Sciatic nerve (tissue), 2 donors: ENCODE data around the gene WFDC1. TPM values are rescaled to one million over a fixed set of nuclear protein-coding genes. Genes with fewer than 3 reads are reported as not detected.
A peak's percentile ranks its signal among the peaks of the same experiment; 100 is the strongest.

Source experiments
- ATAC-seq: fragments of 200-7000 bp; cut with Tn5 transposase; one replicate; pipeline ENCODE4 v1.9.1; 2020; ENCODE audit warnings: mild to moderate bottlenecking, moderate library complexity
- DNase-seq: peaks from one replicate; pipeline ENCODE4 v3.0.0-alpha.2; 2020; ENCODE audit warnings: low spot score
- intact Hi-C: fragments of 100-400 bp; cut with DNase I; formaldehyde crosslinking; loops from one replicate; pipeline ENCODE4 v1.14.2; 2022
- total RNA-seq: library from RNA; stranded (reverse); fragmentation: NEBNext Ultra II Directional; extraction: Animal tissue kit (Norgen Biotek cat#: 25700); gene quantifications from one replicate; pipeline ENCODE4 v1.2.1, GENCODE V29; 2021
- donor health status: DM: no; HTN: no; CAD: no.
- donor health status: DM: no; HTN: no; CAD: no.

The WFDC1 gene, protein sequence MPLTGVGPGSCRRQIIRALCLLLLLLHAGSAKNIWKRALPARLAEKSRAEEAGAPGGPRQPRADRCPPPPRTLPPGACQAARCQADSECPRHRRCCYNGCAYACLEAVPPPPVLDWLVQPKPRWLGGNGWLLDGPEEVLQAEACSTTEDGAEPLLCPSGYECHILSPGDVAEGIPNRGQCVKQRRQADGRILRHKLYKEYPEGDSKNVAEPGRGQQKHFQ
- total RNA-seq: 31.6 TPM

DNA sequence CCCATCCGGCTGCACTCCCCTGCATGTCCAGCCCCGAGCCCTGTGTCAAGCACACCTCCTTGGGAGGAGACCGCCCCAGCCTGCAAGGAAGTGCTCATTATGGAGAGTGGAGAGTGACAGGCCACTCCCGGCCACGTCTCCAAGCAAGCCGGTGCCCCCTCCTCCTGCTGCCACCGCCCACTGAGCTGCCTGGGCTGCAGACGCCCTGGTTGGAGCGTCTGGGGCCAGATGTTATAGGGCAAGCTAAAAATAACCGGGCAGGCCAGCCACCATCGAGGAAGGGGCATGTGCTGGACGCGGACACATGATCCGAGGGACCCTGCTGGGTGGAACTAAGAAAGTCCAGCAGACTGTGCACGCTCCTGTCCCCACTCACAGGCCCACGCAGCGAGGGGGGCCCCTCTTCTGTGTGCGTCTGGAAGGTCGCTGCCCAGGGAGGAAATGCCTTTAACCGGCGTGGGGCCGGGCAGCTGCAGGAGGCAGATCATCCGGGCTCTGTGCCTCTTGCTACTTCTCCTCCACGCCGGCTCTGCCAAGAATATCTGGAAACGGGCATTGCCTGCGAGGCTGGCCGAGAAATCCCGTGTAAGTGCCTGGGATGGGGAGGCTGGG lies at the start of gene WFDC1:
Gene WFDC1, plus strand, starts transcription at position 348 of the 612 bp plus-strand sequence. Its CDS starts 94 bp downstream, at position 442.
- no peak for DNase-seq
- peak; percentile 53 for ATAC-seq
- intact Hi-C loops: loop anchor here (5.0 kb wide), 1 partner anchor 777 kb away; no protein-coding TSS in a partner anchor

- DNase-seq (no peak), ATAC-seq (no peak)
- intact Hi-C loops: no loop called here
These were observed 48.6 kb upstream of the WFDC1 start for GRCh38 chr16:84245956-84246678.

GRCh38 chr16:84246679-84247077 lies 48.0 kb upstream of the WFDC1 start:
- intact Hi-C loops: no loop called here
- DNase-seq: no peak
- ATAC-seq: no peak

- ATAC-seq (no peak), DNase-seq (no peak)
- intact Hi-C loops: no loop called here
These were observed 47.3 kb upstream of the WFDC1 start for GRCh38 chr16:84247331-84247730.

- ATAC-seq: no peak
- DNase-seq: no peak
- intact Hi-C loops: no loop called here
These were observed 46.8 kb upstream of the WFDC1 start for GRCh38 chr16:84247844-84248243.

DNA sequence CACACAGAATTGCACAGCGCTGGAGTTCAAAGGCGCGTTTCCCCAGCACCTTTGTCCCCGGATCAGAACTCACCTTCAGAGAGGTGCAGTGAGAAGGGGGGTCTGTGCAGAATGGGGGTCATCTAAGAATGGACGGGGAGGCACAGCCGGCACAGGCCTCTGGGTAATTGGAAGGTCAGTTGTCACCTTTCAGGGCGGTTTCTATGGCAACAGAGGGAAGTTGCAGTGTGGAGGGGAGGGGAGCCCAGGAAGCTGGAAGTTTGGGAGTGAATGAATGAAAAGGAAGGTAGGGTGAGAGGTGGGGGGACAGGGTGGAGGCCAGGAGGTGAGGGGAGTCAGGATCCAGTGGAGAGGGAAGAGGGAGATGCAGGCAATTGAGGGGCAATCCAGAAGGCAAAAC lies 42.5 kb upstream of the WFDC1 start:
- no peak for ATAC-seq
- intact Hi-C loops: no loop called here
- no peak for DNase-seq

- intact Hi-C loops: no loop called here
- no peak for DNase-seq
- no peak for ATAC-seq
These were observed 41.5 kb upstream of the WFDC1 start for GRCh38 chr16:84253173-84253572.

- DNase-seq: no peak
- ATAC-seq: no peak
- intact Hi-C loops: no loop called here
These were observed 40.6 kb upstream of the WFDC1 start for GRCh38 chr16:84254062-84254461.

DNA sequence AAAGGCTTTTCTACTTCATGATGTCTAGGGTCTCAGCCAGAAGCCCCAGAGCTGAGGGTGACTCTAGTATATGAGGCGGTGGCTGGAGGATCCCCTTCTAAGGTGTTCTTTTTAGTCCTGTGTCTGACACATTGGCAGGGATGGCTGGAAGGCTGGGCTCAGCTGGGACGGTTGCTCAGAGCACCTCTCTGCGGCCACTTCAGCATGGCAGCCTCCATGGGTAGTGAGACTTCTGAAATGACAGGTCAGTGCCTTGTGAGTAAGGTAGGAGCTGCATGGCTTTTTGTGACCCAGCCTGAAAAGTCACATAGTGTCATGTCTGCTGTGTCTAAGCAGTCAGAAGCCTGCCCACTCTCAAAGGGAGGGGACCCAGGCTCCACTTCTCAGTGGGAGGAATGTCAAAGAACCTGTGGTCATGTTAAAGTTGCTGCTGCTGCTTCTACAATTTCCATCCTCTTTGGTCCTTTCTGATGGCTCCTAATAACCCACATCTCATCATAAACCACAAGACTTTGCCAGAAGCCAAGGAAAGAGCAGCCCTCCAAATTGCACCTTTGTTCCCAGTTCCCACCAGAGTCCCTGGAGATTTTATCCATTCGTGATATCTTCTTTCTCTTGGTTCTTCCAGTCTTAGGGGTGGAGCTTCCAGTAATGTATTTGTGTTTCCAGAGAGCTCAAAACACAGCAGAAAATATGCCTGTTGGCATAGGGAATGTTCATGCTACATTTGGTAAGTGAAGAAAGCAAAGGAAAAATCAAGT lies 39.4 kb upstream of the WFDC1 start:
- intact Hi-C loops: no loop called here
- ATAC-seq (no peak), DNase-seq (no peak)

- no peak for ATAC-seq
- DNase-seq: no peak
- intact Hi-C loops: no loop called here
These were observed 36.4 kb upstream of the WFDC1 start for GRCh38 chr16:84258266-84258665.

DNA sequence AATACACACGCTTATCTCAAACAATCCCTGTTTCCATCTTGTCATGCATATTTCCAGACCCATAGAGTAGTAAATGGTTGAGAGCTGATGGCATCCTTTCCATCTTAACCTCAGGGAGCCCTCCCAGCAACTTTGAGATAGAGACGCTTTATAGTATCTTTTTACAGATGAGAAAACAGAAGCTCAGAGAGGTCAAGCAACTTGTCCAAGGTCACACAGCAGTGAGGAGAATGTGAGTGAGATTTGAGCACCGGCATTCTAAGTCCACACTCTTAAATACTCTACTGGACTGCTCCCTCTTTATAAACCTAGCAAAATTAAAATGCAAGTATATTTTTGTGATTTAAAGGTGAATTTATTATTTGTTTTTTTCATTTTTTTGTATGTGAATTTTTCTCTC lies 35.0 kb upstream of the WFDC1 start:
- ATAC-seq (no peak), DNase-seq (no peak)
- intact Hi-C loops: no loop called here

- intact Hi-C loops: no loop called here
- no peak for DNase-seq
- ATAC-seq: no peak
These were observed 33.7 kb upstream of the WFDC1 start for GRCh38 chr16:84260766-84261554.

- no peak for DNase-seq
- intact Hi-C loops: no loop called here
- ATAC-seq: no peak
These were observed 32.6 kb upstream of the WFDC1 start for GRCh38 chr16:84262031-84262430.

GRCh38 chr16:84262939-84263338 lies 31.7 kb upstream of the WFDC1 start:
- ATAC-seq: no peak
- intact Hi-C loops: no loop called here

DNA sequence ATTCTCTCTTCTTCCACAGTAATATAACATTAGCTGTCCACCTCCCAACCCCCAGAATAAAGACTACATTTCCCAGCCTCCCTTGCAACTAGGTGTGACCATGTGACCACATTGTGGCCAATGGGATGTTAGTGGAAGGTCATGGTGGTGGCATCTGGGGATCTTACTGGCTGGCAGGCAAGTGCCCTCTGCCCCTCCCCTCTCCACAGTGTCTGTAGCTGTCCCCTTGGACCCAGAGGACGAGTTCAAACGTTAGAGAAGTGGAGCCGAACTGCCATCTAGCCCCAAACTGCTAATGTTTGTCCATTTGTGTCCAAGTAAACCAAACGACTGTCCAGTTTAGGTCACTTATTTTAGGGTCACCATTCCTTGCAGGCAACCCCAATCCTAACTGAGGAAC lies 28.2 kb upstream of the WFDC1 start:
- ATAC-seq (peak; percentile 95), DNase-seq (no peak)
- intact Hi-C loops: no loop called here

More at GRCh38 chr16:84262939-84263338, 31.7 kb upstream of the WFDC1 start:
- no peak for DNase-seq

GRCh38 chr16:84267380-84267779 lies 27.3 kb upstream of the WFDC1 start:
- DNase-seq: no peak
- intact Hi-C loops: no loop called here
- ATAC-seq: no peak

- intact Hi-C loops: no loop called here
- no peak for ATAC-seq
- no peak for DNase-seq
These were observed 26.2 kb upstream of the WFDC1 start for GRCh38 chr16:84268291-84269040.

DNA sequence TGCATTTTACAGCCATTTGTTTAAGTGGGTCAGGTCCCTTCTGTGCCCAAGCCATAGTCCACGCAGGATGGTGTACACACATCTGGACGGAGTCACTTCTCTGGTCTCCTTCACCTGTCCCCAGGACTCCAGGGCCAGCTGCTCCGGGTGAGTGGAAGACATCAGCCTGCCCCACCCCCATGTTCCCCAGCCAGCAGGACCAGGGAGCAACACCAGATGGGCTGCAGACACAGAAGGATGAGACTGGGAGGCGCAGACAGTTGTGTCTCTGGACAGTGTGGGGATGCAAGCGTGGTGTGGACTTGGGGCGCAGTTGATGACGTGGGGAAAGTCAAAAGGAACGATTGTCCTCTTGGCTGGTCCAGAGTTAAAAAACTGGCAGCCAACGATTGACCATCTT lies 24.6 kb upstream of the WFDC1 start:
- intact Hi-C loops: no loop called here
- ATAC-seq: no peak
- DNase-seq: no peak
